PC-3 (cell line): ENCODE results near the gene PTP4A2. TPM values are rescaled to one million over a fixed set of nuclear protein-coding genes. Genes with fewer than 3 reads are reported as not detected.

Experiments
- ATAC-seq: fragments of 200-7000 bp; cut with Tn5 transposase; 2 replicates; pipeline ENCODE4 v1.9.1; 2020; ENCODE audit warnings: mild to moderate bottlenecking, moderate library complexity
- BruUV-seq: library from RNA; stranded (reverse); fragments of 400-500 nt; replicated peaks from 2 replicates; lab custom pipeline; 2021; lab: Mats Ljungman, UMichigan
- CTCF ChIA-PET: fragments of 300-600 bp; sonication (Branson Sonifier 250); formaldehyde crosslinking; loops from one replicate; lab custom pipeline; 2022; ENCODE audit warnings: antibody characterized with exemption; lab: Charles Lee
- POLR2A ChIA-PET: fragments of 300-600 bp; sonication (Branson Sonifier 250); formaldehyde crosslinking; loops from one replicate; lab custom pipeline; 2022; ENCODE audit warnings: antibody characterized with exemption; ENCODE audit not compliant: unreplicated experiment; lab: Charles Lee
- DNase-seq: peaks from one replicate; pipeline ENCODE4 v3.0.0-alpha.2; 2015
- H2AFZ ChIP-seq: fragments of 300-600 bp; sonication (generic); 2 replicates; pipeline ENCODE4 v1.6.0; 2016; ENCODE audit warnings: antibody characterized with exemption, low read length
- H3F3A ChIP-seq: fragments of 300-600 bp; sonication (generic); one replicate; pipeline ENCODE4 v1.6.0; 2017; ENCODE audit warnings: antibody characterized with exemption, low read length, control low read depth, mild to moderate bottlenecking; ENCODE audit not compliant: unreplicated experiment
- H3K27ac ChIP-seq: fragments of 300-600 bp; sonication (generic); 2 replicates; pipeline ENCODE4 v1.5.1; 2016; ENCODE audit warnings: mild to moderate bottlenecking, low read length
- H3K27me3 ChIP-seq: fragments of 300-600 bp; sonication (generic); 2 replicates; pipeline ENCODE4 v1.6.1; 2016; ENCODE audit warnings: low read length, mixed read lengths
- H3K36me3 ChIP-seq: fragments of 300-600 bp; sonication (generic); 2 replicates; pipeline ENCODE4 v1.6.1; 2016; ENCODE audit warnings: low read depth, mixed run types, low read length, mixed read lengths
- H3K4me1 ChIP-seq: fragments of 300-600 bp; sonication (generic); 2 replicates; pipeline ENCODE4 v1.5.1; 2016; ENCODE audit warnings: low read length; ENCODE audit not compliant: insufficient read depth
- H3K4me2 ChIP-seq: fragments of 300-600 bp; sonication (generic); 2 replicates; pipeline ENCODE4 v1.6.0; 2016; ENCODE audit warnings: low read length
- H3K4me3 ChIP-seq: fragments of 300-600 bp; sonication (generic); 2 replicates; pipeline ENCODE4 v1.5.1; 2016; ENCODE audit warnings: mild to moderate bottlenecking, low read length, mixed read lengths
- H3K79me2 ChIP-seq: fragments of 300-600 bp; sonication (generic); 2 replicates; pipeline ENCODE4 v1.6.1; 2017; ENCODE audit warnings: low read length, mixed read lengths
- H3K9ac ChIP-seq: fragments of 300-600 bp; sonication (generic); 2 replicates; pipeline ENCODE4 v1.6.0; 2016; ENCODE audit warnings: mild to moderate bottlenecking, low read length
- H3K9me2 ChIP-seq: fragments of 300-600 bp; sonication (generic); replicated peaks from 2 replicates; pipeline ENCODE4 v1.6.1; 2016; ENCODE audit warnings: mixed run types, low read length, mixed read lengths
- H3K9me3 ChIP-seq: fragments of 300-600 bp; sonication (generic); 2 replicates; pipeline ENCODE4 v1.6.1; 2016; ENCODE audit warnings: low read length, mixed read lengths
- H4K20me1 ChIP-seq: fragments of 300-600 bp; sonication (generic); 2 replicates; pipeline ENCODE4 v1.6.1; 2016; ENCODE audit warnings: low read length, mixed read lengths
- CTCF ChIP-seq: fragments of 300-600 bp; sonication (generic); conservative IDR thresholded peaks from 2 replicates; pipeline ENCODE4 v1.5.1; 2017; ENCODE audit warnings: antibody characterized with exemption, low read depth, mild to moderate bottlenecking, low read length
- EZH2 ChIP-seq: fragments of 300-600 bp; sonication (generic); IDR thresholded peaks from one replicate; pipeline ENCODE4 v1.6.1; 2017; ENCODE audit warnings: antibody characterized with exemption, mild to moderate bottlenecking, low read length; ENCODE audit not compliant: unreplicated experiment
- EZH2phosphoT487 ChIP-seq: fragments of 300-600 bp; sonication (generic); IDR thresholded peaks from 2 replicates; pipeline ENCODE4 v1.6.1; 2018; ENCODE audit warnings: mild to moderate bottlenecking, antibody characterized with exemption, low read length, borderline replicate concordance
- intact Hi-C: fragments of 100-400 bp; cut with micrococcal nuclease; formaldehyde crosslinking; loops from 2 replicates; pipeline ENCODE4 v1.9.0; 2023
- total RNA-seq: library from RNA; depleted of rRNA; stranded (reverse); fragments of >200 nt; gene quantifications from 2 replicates; pipeline ENCODE4 v1.2.3, GENCODE V29; 2014

Gene PTP4A2
- total RNA-seq, 1 experiment from 2014 or later = 335 TPM

- no peaks in the 10 kb centered on the region for H3K9me3 ChIP-seq
- DNase-seq (peak; percentile 98), ATAC-seq (peak; percentile 90)
- TSS peak; percentile 78 for BruUV-seq
- no peaks in the 10 kb centered on the region for H3K9me2 ChIP-seq
- POLR2A ChIA-PET = interaction anchor here (0.6 to 2.2 kb wide), 5 partner anchors 18 to 142 kb away, joined by 3 to 15 read pairs (median 3); partner anchors contain the start of gene PTP4A2
- H3K27me3 ChIP-seq = no peaks in the 10 kb centered on the region
- no peaks in the 10 kb centered on the region for H3K36me3 ChIP-seq
- H4K20me1 ChIP-seq = no peaks in the 10 kb centered on the region
- H3K4me1 ChIP-seq = peaks cover 25% of the 10 kb centered on the region
- no peak overlapping the region for H2AFZ ChIP-seq
- H3K79me2 ChIP-seq = no peaks in the 10 kb centered on the region
- no peaks in the 10 kb centered on the region for H3F3A ChIP-seq
- intact Hi-C loops = loop anchor here (2.0 kb wide), 1 partner anchor 17 kb away; the partner anchor contains the start of gene PTP4A2
- peak overlapping the region; percentile 76 for H3K4me2 ChIP-seq
- no peak overlapping the region for H3K4me3 ChIP-seq
- TF ChIP-seq EZH2phosphoT487 (no peak), CTCF (peak; percentile 48), EZH2 (no peak)
- H3K9ac ChIP-seq = peak overlapping the region; percentile 90
- CTCF ChIA-PET = interaction anchor here (0.6 to 1.1 kb wide), 6 partner anchors 8 to 45 kb away, joined by 3 to 10 read pairs (median 3); partner anchors contain the start of gene PTP4A2
- peak overlapping the region; percentile 99 for H3K27ac ChIP-seq
These were observed 18.0 kb upstream of the PTP4A2 start for GRCh38 chr1:31955917-31956736.

- Histone ChIP-seq H3F3A (no peaks in the 10 kb centered on the region), H3K9me3 (no peaks in the 10 kb centered on the region), H3K27ac (peak overlapping the region; percentile 99), H3K4me1 (peaks cover 25% of the 10 kb centered on the region), H2AFZ (peak overlapping the region; percentile 47; the same call in 1 of the 2 replicates), H3K4me2 (peak overlapping the region; percentile 66), H3K4me3 (no peak overlapping the region), H3K36me3 (no peaks in the 10 kb centered on the region), H3K9ac (peak overlapping the region; percentile 90), H3K79me2 (no peaks in the 10 kb centered on the region), H3K9me2 (no peaks in the 10 kb centered on the region), H3K27me3 (no peaks in the 10 kb centered on the region), H4K20me1 (no peaks in the 10 kb centered on the region)
- ChIA-PET POLR2A (interaction anchor here (0.5 to 2.2 kb wide), 3 partner anchors 16 to 46 kb away, joined by 3 to 15 read pairs (median 9); partner anchors contain the start of gene PTP4A2), CTCF (interaction anchor here (0.6 kb wide), 1 partner anchor 378 kb away, joined by 3 read pairs; the partner anchor contains the start of gene TINAGL1)
- no TSS peak for BruUV-seq
- intact Hi-C loops = no loop called here
- ATAC-seq (peak; percentile 75), DNase-seq (peak; percentile 91)
- TF ChIP-seq CTCF (no peak), EZH2 (no peak), EZH2phosphoT487 (no peak)
These were observed 16.6 kb upstream of the PTP4A2 start for GRCh38 chr1:31954607-31955283.
